Measurements from ENCODE around the gene GATAD2B.
"Not testable (repeated sequence)": the region's sequence is repeated elsewhere in the genome, so short reads cannot be mapped to it uniquely, and the experiment has no call there.

GATAD2B gene

DNA sequence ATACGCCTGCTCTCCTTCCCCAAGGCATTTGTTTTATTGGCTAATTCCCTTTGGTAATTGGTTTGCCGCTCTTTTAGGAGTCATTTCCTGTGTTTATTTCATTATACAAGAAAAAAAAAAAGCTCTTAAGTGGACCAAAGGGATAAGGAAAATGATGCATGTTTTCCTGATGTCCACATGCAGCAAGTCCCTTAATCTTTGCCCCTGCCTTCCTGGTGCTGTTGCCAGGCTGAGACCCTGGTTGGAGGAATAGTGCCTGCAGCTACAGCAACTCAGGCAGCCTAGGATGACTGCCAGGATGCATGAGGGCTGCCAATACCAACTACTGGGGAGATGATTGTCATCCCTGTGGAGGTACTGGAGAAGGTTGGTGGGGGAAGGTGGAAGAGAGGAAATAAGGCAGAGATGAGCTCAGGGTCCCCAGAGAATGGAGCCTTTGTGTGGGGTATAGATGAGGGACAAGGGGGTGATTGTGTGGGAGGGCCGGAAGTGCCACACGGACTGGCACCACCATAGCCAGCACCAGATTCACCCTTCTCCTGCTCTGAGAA lies 6.1 kb upstream of the GATAD2B start:
- H3K27me3 Mint-ChIP-seq: no peaks in the 10 kb centered on the region
- no peaks in the 10 kb centered on the region for H3K9me3 Mint-ChIP-seq
- H3K27ac Mint-ChIP-seq: peak overlapping the region; percentile 76
- H3K36me3 Mint-ChIP-seq (ENCODE audit: low read depth): peaks cover 46% of the 10 kb centered on the region
- DNase-seq: no peak
- H3K4me3 Mint-ChIP-seq: no peak overlapping the region
- H3K4me1 Mint-ChIP-seq (ENCODE audit: low read depth): peaks cover 17% of the 10 kb centered on the region

GRCh38 chr1:153928245-153928644 lies 5.5 kb upstream of the GATAD2B start:
- DNase-seq: no peak
- peaks cover 47% of the 10 kb centered on the region for H3K36me3 Mint-ChIP-seq (ENCODE audit: low read depth)
- H3K27ac Mint-ChIP-seq: peak overlapping the region; percentile 76
- no peaks in the 10 kb centered on the region for H3K27me3 Mint-ChIP-seq
- no peaks in the 10 kb centered on the region for H3K9me3 Mint-ChIP-seq
- peaks cover 20% of the 10 kb centered on the region for H3K4me1 Mint-ChIP-seq (ENCODE audit: low read depth)
- H3K4me3 Mint-ChIP-seq: no peak overlapping the region

DNA sequence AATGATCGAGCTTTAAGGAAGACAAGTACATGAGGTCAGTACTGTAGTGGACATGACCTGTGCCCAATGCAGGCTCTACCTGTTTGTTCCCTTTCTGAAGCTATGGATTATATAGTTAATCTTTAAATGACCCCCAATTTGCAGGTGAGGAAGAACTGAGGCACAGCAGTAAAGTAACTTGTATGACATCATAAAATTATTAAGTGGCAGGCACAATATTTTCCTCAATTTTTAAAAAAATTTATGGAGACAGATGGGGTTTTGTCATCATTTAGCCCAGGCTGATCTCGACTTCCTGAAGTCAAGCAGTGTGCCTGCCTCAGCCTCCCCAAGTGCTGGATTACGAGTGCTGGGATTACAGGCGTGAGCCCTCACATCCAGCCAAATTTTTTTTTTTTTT lies 3.6 kb upstream of the GATAD2B start:
- no peaks in the 10 kb centered on the region for H3K9me3 Mint-ChIP-seq
- no peaks in the 10 kb centered on the region for H3K27me3 Mint-ChIP-seq
- peaks cover 23% of the 10 kb centered on the region for H3K4me1 Mint-ChIP-seq (ENCODE audit: low read depth)
- DNase-seq: no peak
- H3K27ac Mint-ChIP-seq: no peak overlapping the region
- peaks cover 40% of the 10 kb centered on the region for H3K36me3 Mint-ChIP-seq (ENCODE audit: low read depth)
- no peak overlapping the region for H3K4me3 Mint-ChIP-seq

DNA sequence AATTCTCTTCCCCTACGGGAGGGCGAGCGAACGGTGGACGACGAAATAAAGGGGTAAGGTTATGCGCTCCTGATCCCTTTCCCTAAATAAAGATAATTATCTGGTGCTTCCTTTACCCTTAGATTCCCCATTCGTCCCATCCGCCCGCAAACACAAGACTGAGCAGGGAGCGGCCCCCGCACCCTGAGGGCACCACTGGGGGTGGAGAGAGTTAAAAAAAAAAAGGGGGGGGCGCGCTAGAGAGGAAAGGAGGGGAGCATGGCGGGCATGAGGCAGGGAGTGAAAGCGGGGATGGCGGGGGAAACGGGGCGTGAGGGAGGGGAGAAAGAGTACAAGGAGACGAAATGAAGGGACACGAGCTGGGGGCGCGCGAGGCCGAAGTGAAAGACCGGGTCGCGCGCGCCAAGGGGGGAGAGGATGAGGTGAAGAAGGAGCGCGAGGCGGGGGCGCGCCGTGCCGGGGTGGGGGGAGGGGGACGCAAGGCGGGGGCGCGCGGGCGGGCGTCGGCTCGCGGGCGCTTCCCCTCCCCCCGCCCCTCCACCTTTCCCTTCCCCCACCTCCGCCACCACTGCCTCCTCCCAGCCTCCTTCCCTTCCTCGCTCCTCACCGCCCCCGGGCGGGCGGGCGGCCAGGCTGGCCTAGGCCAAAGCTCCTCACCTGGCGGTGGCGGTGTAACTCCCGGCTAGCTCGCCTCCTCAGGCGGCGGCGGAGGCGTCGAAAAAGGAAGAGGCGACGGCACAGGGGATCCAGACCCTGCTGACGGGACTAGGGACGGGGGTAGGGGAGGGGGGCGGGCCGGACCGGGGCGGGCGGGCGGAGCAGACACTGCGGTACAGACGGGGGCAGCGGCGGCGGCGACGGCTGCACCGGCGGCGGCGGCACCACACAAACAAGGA lies 448 bp downstream of the GATAD2B start:
- H3K36me3 Mint-ChIP-seq (ENCODE audit: low read depth): peaks cover 51% of the 10 kb centered on the region
- peak overlapping the region; percentile 97 for H3K4me3 Mint-ChIP-seq
- no peaks in the 10 kb centered on the region for H3K9me3 Mint-ChIP-seq
- DNase-seq: no peak
- H3K27ac Mint-ChIP-seq: peak overlapping the region; percentile 93
- no peaks in the 10 kb centered on the region for H3K27me3 Mint-ChIP-seq
- peaks cover 50% of the 10 kb centered on the region for H3K4me1 Mint-ChIP-seq (ENCODE audit: low read depth)

GRCh38 chr1:153921803-153922075 lies 1.0 kb downstream of the GATAD2B start:
- Mint-ChIP-seq H3K27me3 (no peaks in the 10 kb centered on the region), H3K4me3 (peak overlapping the region; percentile 97), H3K4me1 (ENCODE audit: low read depth) (peaks cover 50% of the 10 kb centered on the region), H3K9me3 (no peaks in the 10 kb centered on the region), H3K36me3 (ENCODE audit: low read depth) (peaks cover 52% of the 10 kb centered on the region), H3K27ac (peak overlapping the region; percentile 92)
- DNase-seq: no peak

DNA sequence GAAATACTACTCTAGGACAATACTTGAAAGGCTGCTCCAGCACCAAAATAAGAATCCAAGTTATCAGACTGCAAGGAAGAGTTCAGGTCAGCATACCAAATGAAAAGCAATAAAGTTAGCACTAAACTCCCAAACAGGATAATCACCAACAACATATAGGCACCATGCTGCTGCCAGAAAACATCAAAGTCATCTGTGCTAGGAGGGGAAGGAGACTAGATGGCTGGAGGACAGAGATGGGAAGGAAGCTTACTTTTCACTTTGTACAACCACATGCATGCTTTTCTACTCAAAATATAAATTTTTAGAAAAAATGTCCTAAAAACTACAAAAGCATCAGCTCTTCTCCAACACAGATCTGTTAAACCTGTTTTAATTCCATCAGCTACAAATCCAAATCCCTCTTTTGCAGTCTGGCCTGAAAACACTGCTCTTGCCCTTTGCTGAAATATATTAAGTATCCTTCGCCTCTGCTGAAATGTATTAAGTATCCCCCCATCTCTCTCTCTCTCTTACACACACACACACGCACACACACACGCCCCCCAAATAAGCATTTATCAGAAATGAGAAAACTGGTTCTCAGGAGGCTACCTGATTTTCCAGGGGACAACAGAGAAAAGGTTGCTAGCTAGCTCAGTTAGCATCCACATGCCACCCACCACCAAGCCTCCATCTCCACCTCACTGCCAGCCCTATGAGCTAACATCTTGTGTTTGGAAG lies 1.5 kb downstream of the GATAD2B start:
- Mint-ChIP-seq H3K36me3 (ENCODE audit: low read depth) (peaks cover 55% of the 10 kb centered on the region), H3K27ac (peak overlapping the region; percentile 92), H3K27me3 (no peaks in the 10 kb centered on the region), H3K4me3 (peak overlapping the region; percentile 97), H3K9me3 (no peaks in the 10 kb centered on the region), H3K4me1 (ENCODE audit: low read depth) (peaks cover 53% of the 10 kb centered on the region)
- DNase-seq: no peak

DNA sequence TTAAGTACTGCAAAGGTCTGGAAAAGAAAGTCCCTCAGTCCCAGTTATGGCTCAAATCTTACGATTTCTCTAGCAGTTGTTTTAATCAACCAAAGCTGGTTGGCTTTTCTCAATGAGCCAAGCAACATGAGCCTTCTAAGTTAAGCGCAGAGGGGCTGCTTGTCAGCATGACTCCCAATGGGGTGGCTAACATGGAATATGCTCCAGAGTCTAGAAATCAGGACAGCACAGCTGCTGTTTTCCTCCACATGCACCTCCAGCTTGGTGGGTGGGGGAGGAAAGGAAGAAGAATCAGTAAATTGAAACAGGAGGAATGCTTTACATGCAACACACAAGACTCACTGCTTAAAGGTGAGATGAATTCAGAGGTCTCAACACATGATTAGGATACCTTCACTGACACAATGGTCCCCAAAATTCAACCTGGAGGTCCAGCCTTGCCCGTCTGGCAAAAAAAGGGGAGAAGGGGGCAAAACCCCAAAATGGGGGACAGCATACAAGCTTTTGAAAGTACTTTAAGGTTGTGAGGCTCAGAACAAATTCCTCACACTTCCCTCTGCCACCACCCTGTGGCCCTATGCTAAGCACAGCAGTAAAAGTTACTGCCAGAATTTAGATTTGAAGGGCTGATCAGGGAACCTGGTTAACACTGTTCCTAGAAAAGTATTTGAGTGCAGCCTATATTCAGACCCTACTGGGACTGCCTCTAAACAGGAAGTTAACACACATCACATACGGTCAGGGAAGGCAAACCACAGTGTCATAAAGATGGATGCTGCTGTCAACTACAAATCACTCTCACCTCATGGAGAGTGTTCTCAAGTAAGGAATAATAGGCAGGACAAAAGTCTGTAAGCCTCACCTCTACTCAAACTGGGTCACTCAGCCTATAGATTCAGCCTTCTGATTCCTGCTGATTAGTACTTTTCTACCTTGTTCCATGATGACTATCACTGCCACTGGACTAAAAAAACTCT lies 2.6 kb downstream of the GATAD2B start:
- DNase-seq: no peak
- H3K27ac Mint-ChIP-seq: peak overlapping the region; percentile 92
- no peaks in the 10 kb centered on the region for H3K9me3 Mint-ChIP-seq
- peaks cover 60% of the 10 kb centered on the region for H3K4me1 Mint-ChIP-seq (ENCODE audit: low read depth)
- H3K36me3 Mint-ChIP-seq (ENCODE audit: low read depth): peaks cover 65% of the 10 kb centered on the region
- no peaks in the 10 kb centered on the region for H3K27me3 Mint-ChIP-seq
- peak overlapping the region; percentile 97 for H3K4me3 Mint-ChIP-seq

- Mint-ChIP-seq H3K9me3 (no peaks in the 10 kb centered on the region), H3K4me1 (ENCODE audit: low read depth) (peaks cover 69% of the 10 kb centered on the region), H3K27ac (peak overlapping the region; percentile 6), H3K4me3 (no peak overlapping the region), H3K36me3 (ENCODE audit: low read depth) (peaks cover 67% of the 10 kb centered on the region), H3K27me3 (no peaks in the 10 kb centered on the region)
- DNase-seq: no peak
Observed at GRCh38 chr1:153916297-153916696, 6.5 kb downstream of the GATAD2B start.

DNA sequence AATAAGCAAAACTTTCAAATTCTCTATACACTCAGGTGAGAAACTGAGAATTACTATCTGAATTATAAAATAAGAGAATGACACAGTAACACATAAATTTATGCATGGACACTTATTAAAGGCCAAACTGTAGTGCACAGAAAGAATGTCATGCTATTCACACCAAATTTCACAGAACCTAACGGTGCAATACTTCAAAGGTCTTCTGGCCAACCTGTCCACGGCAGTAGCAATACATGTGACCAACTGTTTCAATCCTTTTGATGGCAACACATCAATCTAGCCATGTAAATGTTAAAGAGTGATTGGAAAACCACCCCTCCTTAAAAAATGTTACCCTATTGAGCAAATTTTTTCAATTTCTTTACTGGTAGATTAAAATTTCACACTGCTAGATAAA lies 10.4 kb downstream of the GATAD2B start:
- no peaks in the 10 kb centered on the region for H3K9me3 Mint-ChIP-seq
- no peak for DNase-seq
- peaks cover 39% of the 10 kb centered on the region for H3K4me1 Mint-ChIP-seq (ENCODE audit: low read depth)
- peaks cover 52% of the 10 kb centered on the region for H3K36me3 Mint-ChIP-seq (ENCODE audit: low read depth)
- no peaks in the 10 kb centered on the region for H3K27me3 Mint-ChIP-seq
- H3K4me3 Mint-ChIP-seq: no peak overlapping the region
- peak overlapping the region; percentile 47 for H3K27ac Mint-ChIP-seq

- H3K4me3 Mint-ChIP-seq, H3K9me3 Mint-ChIP-seq, H3K27ac Mint-ChIP-seq, H3K27me3 Mint-ChIP-seq, DNase-seq: not testable (repeated sequence)
- H3K4me1 Mint-ChIP-seq (ENCODE audit: low read depth): peaks cover 45% of the 10 kb centered on the region
- H3K36me3 Mint-ChIP-seq (ENCODE audit: low read depth): peaks cover 54% of the 10 kb centered on the region
Observed at GRCh38 chr1:153910560-153910959, 12.2 kb downstream of the GATAD2B start.

GRCh38 chr1:153908071-153908470 lies 14.7 kb downstream of the GATAD2B start:
- peaks cover 50% of the 10 kb centered on the region for H3K36me3 Mint-ChIP-seq (ENCODE audit: low read depth)
- peak overlapping the region; percentile 11 for H3K27ac Mint-ChIP-seq
- H3K4me1 Mint-ChIP-seq (ENCODE audit: low read depth): peaks cover 48% of the 10 kb centered on the region

GRCh38 chr1:153907134-153907533 lies 15.6 kb downstream of the GATAD2B start:
- Mint-ChIP-seq H3K36me3 (ENCODE audit: low read depth) (peaks cover 45% of the 10 kb centered on the region), H3K4me1 (ENCODE audit: low read depth) (peaks cover 44% of the 10 kb centered on the region), H3K27me3 (no peaks in the 10 kb centered on the region), H3K4me3 (no peak overlapping the region), H3K9me3 (no peaks in the 10 kb centered on the region), H3K27ac (peak overlapping the region; percentile 22)
- no peak for DNase-seq

More at GRCh38 chr1:153908071-153908470, 14.7 kb downstream of the GATAD2B start:
- no peaks in the 10 kb centered on the region for H3K9me3 Mint-ChIP-seq
- no peak for DNase-seq
- H3K4me3 Mint-ChIP-seq: no peak overlapping the region
- H3K27me3 Mint-ChIP-seq: no peaks in the 10 kb centered on the region

- peak overlapping the region; percentile 77 for H3K27ac Mint-ChIP-seq
- no peak overlapping the region for H3K4me3 Mint-ChIP-seq
- peaks cover 40% of the 10 kb centered on the region for H3K36me3 Mint-ChIP-seq (ENCODE audit: low read depth)
- no peaks in the 10 kb centered on the region for H3K9me3 Mint-ChIP-seq
- no peak for DNase-seq
- H3K27me3 Mint-ChIP-seq: no peaks in the 10 kb centered on the region
- H3K4me1 Mint-ChIP-seq (ENCODE audit: low read depth): peaks cover 39% of the 10 kb centered on the region
Observed at GRCh38 chr1:153906396-153906795, 16.4 kb downstream of the GATAD2B start.

DNA sequence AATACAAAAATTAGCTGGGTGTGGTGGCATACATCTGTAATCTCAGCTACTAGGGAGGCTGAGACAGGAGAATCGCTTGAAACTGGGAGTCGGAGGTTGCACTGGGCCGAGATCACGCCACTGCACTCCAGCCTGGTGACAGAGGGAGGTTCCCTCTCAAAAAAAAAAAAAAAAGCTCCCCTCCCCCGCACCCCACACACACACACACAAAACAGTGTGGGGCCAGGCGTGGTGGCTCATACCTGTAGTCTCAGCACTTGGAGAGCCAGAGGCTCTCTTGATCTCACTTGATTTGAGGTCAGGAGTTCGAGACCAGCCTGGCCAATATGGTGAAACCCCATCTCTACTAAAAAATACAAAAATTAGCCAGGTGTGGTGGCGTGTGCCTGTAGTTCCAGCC lies 16.9 kb downstream of the GATAD2B start:
- not testable (repeated sequence) for H3K27me3 Mint-ChIP-seq, H3K4me3 Mint-ChIP-seq, DNase-seq, H3K9me3 Mint-ChIP-seq
- H3K4me1 Mint-ChIP-seq (ENCODE audit: low read depth): peaks cover 38% of the 10 kb centered on the region
- peaks cover 39% of the 10 kb centered on the region for H3K36me3 Mint-ChIP-seq (ENCODE audit: low read depth)
- H3K27ac Mint-ChIP-seq: peak overlapping the region; percentile 77
